Hematopoietic multipotent progenitor cell (in vitro differentiated cells): Measurements from ENCODE around the gene ADRA2C. TPM values are rescaled to one million over a fixed set of nuclear protein-coding genes. Genes with fewer than 3 reads are reported as not detected.
A peak's percentile ranks its signal among the peaks of the same experiment; 100 is the strongest.

Experiments used
- DNase-seq, 3 donors: peaks; one replicate each; pipeline ENCODE4 v3.0.0-alpha.2; 2011 to 2015; ENCODE audit warnings: low read depth in 2 of 3, low spot score in 2 of 3
- total RNA-seq: library from RNA; depleted of rRNA; stranded (reverse); fragments of >200 nt; gene quantifications from one replicate; pipeline ENCODE4 v1.2.3, GENCODE V29; 2012

The ADRA2C gene
- total RNA-seq, 1 donor: 0.54 TPM

DNA sequence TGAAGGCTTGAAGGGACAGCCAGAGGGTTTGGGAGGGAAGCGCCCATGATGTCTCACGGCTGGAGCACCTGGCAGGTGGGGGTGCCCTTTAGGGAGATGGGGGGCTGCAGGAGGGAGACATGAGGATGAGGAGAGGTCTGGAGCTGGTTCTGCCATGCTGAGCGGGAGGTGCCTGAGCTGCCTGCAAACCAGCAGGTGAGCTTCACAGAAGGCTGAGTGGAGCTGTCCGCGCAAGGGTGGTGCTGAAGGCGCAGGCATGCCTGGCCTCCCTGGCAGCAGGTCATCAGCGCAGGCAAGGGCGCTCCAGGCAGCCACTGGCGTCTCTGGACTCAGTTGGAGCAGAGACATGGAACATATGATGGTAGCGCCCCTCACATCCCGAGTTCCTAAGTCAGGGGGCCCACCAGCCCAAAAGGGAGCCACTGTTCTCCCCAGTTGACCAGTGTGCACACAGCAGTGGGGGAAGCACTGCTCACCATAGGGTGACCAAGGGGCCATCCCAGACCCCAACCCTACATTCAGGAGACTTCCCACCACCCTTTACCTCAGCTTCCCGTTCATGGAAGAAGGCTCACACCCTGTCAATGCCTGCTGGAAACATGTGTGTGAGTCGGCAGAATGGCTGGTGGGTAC, 25.8 kb downstream of the ADRA2C start:
- DNase-seq: peak in 2 of 3 donors; percentile 22 to 38

DNA sequence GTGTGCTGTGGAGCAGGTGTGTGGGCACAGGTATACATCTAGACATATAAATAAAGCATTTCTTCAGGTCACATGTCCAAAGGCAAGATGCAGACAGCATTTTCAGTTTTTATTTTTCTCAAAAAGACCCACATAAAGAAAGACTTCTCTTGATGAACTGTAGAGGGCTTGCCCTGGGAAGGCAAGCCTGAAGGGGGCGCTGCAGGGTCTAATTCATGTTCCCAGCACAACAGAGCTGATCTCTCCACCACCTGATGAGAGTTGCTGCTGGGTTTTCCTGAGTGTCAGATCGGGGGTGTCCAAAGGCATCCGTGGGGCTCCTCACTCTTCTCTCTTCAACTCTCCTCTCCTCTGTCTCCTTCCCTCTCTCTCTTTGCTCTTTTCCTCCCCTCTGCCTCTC, 26.6 kb downstream of the ADRA2C start:
- no peak for DNase-seq

DNA sequence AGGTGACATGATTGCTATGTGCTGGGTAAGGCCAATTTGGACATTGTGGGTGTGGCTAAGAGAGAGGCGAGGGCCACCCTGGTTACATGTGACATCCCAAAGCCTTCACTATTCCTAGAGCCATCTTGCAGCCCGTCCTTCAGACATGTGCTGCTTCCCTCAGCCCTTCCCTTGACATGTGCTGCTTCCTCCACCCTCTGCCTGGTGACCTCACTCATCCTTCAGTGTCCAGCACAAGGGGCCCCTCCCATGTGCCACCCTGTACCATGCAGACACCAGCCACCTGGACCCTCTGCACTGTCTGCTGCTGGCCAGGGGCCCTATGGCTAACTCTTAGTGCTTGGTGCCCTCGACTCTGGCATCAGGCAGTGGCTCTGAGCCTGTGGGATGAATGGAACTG, 27.4 kb downstream of the ADRA2C start:
- no peak for DNase-seq

DNA sequence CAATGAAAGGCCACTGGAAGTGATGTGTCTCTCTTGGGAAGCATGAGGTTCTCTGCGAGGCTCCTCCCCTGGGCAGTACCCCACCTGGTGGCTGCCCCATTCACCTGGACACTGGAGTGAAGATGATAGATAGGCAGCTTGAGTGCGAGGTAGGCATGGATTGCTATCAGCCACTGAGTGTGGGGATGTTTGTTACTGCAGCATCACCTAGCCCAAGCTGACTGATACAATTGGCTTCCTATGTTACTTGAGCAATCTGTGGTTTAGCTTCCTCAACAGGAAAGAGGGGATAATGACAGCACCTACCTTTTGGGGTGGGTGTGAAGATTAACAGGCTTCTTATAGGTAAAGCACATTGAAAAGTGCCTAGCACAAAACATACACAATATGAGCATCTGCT, 30.8 kb downstream of the ADRA2C start:
- no peak for DNase-seq

DNA sequence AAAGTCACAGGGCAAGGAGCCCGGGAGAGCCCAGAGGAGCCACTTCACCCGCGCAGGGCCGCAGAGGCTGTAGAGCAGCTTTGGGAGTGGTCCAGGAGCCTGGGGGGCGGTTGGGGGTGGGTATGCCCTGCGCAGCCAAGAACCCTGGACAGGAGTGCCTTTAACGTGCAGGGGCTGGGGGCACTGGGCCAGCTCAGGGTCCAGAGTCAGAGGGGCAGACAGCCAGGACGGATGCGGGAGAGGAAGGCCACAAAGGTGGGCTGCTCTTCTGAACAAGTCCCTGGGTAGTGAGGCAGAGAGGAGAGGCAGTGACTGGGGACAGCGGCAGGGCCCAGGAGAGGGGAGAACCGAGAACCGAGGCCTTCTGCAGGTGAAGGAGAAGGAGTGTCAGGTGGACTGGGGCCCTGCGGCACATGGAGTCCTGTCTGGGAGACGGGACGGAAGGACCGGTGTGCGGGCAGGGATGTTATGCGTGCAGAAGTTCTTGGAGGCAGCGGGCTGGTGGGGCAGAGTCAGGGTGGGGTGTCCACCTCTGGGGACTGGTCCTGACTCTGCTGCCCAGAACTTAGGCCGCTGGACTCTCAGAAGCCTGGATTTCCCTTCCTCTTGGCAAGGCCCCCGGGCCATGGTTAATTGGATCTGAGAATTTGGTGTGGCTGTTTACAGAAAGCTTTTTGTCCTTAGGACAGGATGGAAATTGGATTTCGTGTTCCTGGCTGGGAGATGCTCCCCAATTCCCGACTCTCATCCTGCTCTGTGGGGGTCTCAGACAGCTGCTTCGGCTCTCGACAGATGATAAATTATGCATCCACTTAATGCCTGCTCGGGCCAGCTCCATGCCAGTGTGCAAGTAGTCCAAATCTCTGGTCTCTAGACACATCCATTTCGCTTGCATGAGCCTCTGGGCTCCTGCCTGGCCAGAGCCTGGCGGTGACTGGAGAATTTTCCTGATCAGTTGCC, 31.9 kb downstream of the ADRA2C start:
- no peak for DNase-seq

DNA sequence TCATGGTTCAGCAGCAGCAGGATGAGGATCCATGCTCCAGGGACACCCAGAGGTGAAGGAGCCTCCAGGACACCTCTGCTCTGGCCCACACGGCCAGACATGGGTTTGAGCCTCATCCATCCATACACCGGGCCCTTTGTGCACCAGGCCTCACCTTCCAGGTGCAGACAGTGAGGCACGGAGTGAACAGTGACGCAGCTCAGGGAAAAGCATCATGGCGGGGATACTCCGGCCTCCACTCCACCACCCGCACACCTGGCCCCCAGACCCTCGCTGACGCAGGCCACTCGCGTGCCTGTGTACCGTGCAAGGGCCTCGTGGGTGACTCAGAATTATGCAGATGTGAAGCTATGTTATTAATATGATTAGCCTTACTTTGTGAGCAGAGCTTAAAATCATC, 33.3 kb downstream of the ADRA2C start:
- DNase-seq: no peak

DNA sequence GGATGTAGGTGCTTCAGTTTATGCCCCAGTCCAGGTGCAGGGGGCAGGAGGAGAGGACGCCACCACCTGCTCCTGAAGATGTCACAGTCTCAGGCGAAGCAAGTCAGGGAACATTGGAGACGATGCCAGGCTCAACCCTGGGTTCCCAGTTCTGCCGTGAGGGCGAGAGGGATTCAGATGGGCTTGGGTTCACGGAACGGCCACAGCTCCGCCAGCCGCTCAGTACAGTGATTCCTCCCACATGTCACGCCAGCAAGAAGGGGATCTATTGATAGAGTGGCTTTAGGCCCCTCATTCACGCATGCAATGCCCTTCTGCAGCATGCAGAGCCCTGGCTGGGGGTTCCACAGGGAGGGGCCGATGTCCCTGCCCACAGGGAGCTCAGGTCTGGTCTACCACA, 34.2 kb downstream of the ADRA2C start:
- no peak for DNase-seq

DNA sequence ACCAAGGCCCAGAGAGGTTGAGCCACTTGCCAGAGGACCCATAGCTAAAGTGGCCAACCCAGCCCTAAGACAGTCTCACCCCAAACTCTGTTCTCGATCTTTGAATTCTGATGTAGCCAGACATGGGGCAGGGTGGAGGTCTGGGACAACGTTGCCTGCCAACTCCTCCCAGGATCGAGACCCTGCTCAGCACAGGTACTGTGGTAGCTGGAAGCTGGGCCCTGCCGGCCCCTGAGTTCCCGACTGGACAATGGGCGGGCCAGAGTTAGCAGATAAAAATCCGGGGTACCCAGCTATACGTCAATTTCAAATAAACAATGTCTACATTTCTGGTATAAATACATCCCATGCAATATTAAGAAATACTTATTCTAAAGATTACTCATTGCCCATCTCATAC, 35.3 kb downstream of the ADRA2C start:
- DNase-seq: no peak

DNA sequence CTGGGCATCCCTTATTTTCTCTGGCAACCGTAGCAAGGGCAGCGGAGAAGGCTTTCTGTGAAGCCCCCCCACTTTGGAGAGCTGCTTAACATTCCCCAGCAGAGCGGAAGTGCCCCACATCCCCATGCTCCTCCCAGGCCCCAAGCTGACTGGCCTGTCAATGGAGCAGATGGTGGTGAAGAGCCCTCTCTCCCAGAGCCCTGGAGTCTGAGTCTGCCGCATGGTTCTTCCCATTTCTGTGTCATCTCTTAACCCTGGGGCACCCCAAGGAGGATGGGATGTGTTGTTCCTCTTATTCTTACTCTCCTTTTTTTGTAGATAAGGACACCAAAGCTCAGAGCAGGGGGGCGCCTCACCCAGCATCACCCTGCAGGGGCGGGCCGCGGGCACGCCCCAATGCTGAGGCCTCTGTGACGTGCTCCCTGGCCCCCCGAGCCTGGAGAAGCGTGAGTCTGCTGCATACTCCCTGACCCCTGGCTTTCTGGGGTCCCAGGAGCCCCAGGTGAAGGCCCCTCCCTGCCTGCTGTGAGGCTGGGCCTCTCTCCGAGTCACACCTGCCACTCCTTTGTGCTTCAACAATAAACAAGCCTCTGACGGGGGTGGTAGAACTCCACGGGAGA, 35.9 kb downstream of the ADRA2C start:
- DNase-seq: no peak

DNA sequence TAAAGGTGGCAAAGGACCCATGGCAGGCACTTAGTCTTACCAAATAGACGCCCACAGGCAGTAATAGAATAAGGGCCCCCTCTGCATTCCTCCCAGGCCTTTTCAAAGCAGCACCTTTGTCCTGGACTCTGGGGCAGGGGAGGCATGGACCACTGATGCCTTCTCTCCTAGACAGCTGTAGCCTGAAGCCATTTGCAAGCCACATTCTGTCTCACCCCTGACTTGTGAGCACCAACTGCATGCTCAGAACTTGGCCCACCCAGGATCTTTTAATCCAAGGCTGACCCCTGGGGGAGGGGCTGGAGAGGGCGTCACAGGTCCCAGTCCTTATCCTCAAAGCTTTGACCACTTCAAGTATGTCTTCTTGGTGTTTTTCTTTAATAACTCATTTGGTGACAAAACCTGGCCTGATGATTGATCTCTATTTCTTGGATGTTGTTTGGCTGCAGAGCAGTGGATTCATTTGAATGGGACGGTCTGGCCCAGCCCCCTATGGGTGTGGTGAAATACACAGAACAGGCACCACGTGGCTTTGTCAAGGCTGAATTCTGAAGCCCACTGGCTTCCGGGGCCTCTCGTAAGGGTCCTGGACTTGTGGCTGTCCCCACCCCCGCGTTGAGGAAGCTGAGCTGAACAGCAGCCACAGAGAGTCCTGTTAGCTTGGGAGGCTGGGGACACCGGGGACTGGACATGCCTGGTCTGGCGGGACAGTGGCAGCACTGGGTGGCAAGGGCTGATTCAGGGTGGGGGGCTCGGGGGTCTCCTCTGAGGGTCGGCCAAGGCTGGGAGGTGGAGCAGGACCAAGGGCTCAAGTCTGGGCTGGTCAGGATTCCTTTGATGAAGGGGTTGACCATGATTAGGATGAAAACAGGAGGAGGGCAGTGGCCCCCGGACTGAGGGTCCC, 36.6 kb downstream of the ADRA2C start:
- DNase-seq: no peak

DNA sequence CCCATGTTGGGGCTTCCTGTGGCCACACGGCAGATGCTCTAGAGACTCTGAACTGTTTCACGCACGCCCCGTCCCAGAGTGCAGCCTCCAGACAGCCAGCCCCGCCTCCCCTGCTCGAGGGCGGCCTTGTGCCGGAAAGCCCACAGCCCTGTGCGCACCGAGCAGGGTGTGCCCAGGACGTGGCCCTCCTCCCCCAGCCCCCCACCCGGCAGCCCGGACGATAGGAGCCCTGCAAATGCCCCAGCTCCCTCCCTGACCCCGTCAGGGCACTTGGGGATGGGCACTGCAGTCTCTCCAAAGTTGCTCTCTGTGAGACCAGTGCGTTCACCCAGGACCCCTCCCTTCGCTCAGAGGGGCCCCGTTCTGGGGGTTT, 37.3 kb downstream of the ADRA2C start:
- no peak for DNase-seq

DNA sequence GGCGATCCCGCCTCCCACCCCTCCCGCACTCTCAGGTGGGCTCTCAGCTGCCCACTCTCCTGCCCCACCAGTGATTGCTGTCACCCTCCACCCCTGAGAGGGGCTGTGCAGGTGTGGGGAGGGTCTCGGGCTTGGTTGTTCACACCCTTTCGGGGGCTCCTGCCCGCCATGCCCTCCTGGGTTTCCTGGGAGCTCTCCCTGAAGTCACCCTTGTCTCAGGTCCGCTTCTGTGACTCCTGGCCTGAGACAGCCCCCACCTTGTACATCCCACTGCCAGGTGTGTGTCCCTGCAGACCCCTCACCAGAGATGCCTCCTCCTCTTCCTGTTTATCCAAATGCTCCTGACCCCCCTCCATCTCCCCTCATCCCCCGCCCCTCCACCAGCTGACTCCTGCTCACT, 37.8 kb downstream of the ADRA2C start:
- no peak for DNase-seq

DNA sequence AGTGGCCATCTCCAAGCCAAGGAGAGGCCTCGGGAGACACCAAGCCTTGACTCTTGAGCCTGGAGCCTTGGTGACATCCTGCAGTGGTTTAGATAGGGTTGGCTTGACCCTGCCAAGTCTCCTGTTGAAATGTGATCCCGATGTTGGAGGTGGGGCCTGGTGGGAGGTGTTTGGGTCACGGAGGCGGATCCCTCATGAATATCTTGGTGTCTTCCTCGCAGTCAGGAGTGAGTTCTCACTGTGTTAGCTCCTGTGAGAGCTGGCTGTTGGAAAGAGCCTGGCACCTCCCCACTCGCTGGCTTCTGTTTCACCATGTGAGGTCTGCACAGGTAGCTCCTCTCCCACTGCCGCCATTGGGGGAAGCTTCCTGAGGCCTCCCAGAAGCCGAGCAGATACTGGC, 38.8 kb downstream of the ADRA2C start:
- DNase-seq: no peak

DNA sequence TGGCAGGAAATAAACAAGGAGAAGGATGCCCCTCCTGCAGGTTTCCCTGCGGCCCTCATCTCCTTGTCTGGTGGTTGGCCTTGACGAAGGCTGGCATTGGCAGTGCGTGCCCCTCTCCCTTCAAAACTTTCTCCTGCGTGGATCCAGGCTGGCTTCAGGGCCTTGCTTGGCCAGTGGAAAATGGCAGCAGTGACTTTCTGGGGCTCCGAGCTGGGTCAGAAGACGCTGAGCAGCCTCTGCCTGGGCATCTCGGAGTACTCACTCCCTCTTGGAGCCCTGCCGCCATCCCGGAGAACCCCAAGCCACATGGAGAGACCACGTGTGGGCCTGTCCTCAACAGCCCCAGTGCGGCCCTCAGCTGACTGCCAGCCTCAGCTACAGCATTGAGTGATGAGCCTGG, 39.5 kb downstream of the ADRA2C start:
- DNase-seq: no peak

DNA sequence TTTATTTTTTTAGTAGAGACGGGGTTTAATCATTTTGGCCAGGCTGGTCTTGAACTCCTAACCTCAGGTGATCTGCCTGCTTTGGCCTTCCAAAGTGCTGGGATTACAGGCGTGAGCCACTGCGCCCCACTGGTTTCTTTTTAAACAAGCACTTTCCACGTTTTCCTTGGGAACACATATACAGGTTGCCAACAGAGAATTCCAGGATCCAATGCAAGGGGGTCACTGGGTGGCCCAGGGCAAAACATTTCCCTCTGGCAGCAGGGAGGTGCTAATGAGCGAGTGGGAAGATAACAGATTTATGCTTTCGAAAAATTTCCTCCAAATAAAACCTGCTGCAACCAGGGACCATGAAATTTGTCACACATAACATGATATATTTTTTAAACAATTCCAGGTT, 41.1 kb downstream of the ADRA2C start:
- no peak for DNase-seq

DNA sequence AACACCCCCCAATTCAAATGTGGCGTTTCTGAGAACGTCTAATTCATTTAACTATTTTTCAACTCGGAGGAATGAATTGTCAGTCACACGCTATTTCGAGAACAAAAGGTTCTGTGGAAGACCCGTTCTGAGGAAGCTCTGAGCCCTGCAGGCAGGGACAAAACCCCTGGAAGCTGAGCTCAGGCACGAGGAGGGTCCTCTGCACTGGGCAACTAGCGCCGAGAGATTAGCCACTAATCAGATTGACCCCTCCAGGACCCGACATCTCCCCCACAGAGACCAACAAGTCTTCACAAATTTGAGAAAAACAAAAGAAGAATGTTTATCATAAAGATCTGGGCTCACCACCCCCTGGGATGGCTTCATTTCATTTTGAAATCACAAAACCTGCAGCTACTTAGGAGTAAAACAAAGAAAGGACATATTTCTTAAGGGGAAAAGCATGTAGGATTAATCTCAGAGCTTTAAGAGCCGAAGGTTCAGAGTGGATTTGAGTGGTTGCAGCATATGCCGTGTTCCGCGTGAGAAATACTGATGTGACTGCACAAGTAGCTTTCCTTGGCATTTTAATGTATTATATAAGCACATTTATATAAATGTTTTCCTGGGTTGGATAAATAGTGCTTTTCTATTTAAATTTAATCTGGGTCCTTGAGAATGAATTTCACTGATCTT, 41.8 kb downstream of the ADRA2C start:
- no peak for DNase-seq

DNA sequence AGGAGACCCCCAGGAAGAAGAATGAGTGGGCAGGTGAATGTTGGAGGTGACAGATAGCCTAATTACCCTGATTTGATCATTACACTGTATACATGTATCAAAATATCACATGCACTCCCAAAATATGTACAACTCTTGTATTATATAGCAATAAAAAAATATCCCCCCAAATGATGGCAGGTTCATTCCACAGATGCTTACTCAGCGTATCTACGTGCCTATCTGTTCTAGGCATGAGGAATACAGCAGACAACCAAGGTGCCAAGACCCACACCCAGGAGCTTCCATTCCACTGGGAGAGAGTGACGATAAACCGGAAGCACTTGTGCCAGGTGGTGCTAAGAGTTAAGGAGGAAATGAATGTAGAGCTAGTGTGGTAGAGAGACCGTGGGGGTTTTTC, 42.4 kb downstream of the ADRA2C start:
- DNase-seq: no peak

DNA sequence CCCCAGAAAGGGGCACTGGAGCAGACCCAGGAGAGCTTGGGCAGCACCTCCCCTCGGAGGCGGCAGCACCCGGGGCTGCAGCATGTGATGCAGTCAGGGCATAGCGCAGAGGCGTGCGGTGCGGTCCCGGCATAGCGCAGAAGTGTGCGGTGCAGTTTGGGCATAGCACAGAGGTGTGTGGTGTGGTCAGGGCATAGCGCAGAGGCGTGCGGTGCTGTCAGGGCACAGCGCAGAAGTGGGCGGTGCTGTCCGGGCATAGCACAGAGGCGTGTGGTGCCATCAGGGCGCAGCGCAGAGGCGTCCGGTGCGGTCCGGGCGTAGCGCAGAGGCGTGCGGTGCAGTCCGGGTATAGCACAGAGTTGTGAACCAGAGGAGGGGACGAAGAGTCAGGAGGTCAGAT, 42.8 kb downstream of the ADRA2C start:
- no peak for DNase-seq

DNA sequence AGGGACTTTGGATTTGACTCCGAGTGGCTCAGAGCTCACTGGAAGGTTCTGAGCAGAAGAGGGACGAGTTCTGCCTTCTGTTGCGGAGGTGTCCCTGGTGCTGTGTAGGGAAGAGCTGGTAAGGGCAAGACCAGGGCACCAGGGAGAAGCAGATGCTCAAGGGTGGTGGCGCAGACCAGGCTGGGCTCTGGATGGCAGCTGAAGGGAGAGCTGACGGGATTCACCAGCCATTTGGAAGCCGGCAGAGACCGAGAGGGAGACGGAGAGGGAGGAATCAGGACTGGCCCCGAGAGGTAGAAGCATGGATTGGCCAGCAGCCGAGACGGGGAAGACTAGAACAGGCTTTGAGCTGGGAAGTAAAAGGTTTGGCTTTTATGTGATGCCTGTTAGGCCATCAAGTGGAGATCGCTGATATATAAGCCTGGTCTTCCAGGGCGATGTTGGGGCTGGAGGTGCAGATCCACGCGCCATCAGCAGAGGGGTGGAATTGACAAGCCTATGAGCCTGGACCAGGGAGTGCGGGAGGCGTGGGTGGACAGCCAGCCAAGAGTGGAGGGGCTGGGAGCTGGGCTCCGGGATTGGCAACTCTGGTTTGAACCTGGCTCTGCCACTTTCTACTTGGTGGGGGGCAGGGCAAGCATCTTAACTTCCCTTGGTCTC, 43.4 kb downstream of the ADRA2C start:
- DNase-seq: no peak
